BJ (cell line): ENCODE data around the gene TC2N. TPM values are rescaled to one million over a fixed set of nuclear protein-coding genes. Genes with fewer than 3 reads are reported as not detected.
"Not testable (repeated sequence)": the region's sequence is repeated elsewhere in the genome, so short reads cannot be mapped to it uniquely, and the experiment has no call there.

ENCODE experiments used
- CTCF ChIA-PET: fragments of 350-600 bp; formaldehyde crosslinking; extraction: SDS; loops from one replicate; lab custom pipeline; 2021; ENCODE audit warnings: antibody characterized with exemption, inconsistent platforms; lab: Yijun Ruan, JAX
- POLR2A ChIA-PET: fragments of 300-600 bp; sonication (Branson Sonifier 250); formaldehyde crosslinking; extraction: SDS; loops from one replicate; lab custom pipeline; 2021; ENCODE audit warnings: antibody characterized with exemption; lab: Charles Lee
- DNase-seq: peaks from one replicate; pipeline ENCODE4 v3.0.0-alpha.2; 2011; ENCODE audit warnings: low read depth
- H3K27me3 ChIP-seq: 2 replicates; pipeline ENCODE4 v1.6.0; 2011; ENCODE audit warnings: low read length; ENCODE audit not compliant: control insufficient read depth, insufficient read depth
- H3K36me3 ChIP-seq: 2 replicates; pipeline ENCODE4 v1.5.1; 2011; ENCODE audit warnings: low read length; ENCODE audit not compliant: control insufficient read depth, insufficient read depth
- H3K4me3 ChIP-seq: 2 replicates; pipeline ENCODE4 v1.5.1; 2011; ENCODE audit warnings: low read depth, mild to moderate bottlenecking, control low read depth, low read length
- polyA plus RNA-seq: library from polyadenylated mRNA; depleted of rRNA; stranded (reverse); fragments of >200 nt; gene quantifications from 2 replicates; pipeline ENCODE4 v1.2.3, GENCODE V29; 2011
- TF ChIP-seq, protein P1 (sequence below): IDR thresholded peaks from 2 replicates; pipeline ENCODE4 v1.5.1; 2011; ENCODE audit warnings: low read depth, mild to moderate bottlenecking, control low read depth, inconsistent platforms, low read length, moderate library complexity; ENCODE audit not compliant: insufficient read depth

The TC2N gene
- polyA plus RNA-seq, 1 experiment, result 0.05 TPM

DNA sequence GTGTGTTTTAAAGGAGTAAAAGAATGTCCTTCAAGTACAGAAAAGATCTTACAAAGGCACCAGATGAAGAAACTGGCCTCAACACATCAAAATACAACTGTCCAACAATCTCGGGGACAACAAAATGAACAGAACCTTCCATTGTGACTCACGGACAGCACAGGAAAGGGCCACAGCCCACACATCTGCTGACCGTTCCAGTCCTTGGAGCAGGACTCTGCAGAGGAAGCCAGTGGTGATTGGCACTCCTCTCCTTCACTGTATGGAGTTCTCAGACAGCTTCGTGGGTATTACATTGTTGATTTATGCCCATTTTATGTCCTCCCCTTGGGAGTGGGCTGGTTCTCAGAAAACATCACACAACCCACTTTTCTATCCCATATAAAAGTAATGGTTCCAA, 32.5 kb upstream of the TC2N start:
- H3K4me3 ChIP-seq, result no peak overlapping the region
- TF ChIP-seq, protein P1, sequence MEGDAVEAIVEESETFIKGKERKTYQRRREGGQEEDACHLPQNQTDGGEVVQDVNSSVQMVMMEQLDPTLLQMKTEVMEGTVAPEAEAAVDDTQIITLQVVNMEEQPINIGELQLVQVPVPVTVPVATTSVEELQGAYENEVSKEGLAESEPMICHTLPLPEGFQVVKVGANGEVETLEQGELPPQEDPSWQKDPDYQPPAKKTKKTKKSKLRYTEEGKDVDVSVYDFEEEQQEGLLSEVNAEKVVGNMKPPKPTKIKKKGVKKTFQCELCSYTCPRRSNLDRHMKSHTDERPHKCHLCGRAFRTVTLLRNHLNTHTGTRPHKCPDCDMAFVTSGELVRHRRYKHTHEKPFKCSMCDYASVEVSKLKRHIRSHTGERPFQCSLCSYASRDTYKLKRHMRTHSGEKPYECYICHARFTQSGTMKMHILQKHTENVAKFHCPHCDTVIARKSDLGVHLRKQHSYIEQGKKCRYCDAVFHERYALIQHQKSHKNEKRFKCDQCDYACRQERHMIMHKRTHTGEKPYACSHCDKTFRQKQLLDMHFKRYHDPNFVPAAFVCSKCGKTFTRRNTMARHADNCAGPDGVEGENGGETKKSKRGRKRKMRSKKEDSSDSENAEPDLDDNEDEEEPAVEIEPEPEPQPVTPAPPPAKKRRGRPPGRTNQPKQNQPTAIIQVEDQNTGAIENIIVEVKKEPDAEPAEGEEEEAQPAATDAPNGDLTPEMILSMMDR, result no peak
- POLR2A ChIA-PET, result no interaction called here
- no peak for DNase-seq
- no peaks in the 10 kb centered on the region for H3K36me3 ChIP-seq
- no peaks in the 10 kb centered on the region for H3K27me3 ChIP-seq
- CTCF ChIA-PET, result interaction anchor here (0.6 to 0.9 kb wide), 2 partner anchors 17 to 1489 kb away, joined by 3 read pairs; no protein-coding TSS in a partner anchor

DNA sequence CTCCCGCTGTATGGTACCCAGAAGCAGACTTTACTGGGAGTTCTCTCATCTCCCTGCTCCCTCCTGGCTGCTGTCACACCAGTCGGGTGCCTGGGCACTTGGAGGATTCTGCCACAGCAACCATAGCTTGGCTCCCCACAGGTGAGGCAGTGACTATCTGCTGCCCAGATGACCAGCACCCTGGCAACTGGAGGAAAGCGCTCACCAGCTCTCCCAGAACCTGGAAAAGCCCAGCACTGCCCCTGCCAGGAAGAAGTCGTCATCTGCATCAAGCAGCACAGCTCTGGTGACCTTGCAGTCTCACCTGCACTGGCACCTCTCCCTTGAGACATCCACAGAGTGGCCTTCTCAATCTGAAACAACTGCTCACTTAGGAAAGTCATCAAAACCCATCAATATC, 31.9 kb upstream of the TC2N start:
- DNase-seq, result no peak
- TF ChIP-seq, protein P1, result no peak
- no peak overlapping the region for H3K4me3 ChIP-seq
- CTCF ChIA-PET, result interaction anchor here (0.9 kb wide), 1 partner anchor 18 kb away, joined by 3 read pairs; no protein-coding TSS in a partner anchor
- H3K36me3 ChIP-seq, result no peaks in the 10 kb centered on the region
- POLR2A ChIA-PET, result no interaction called here
- no peaks in the 10 kb centered on the region for H3K27me3 ChIP-seq

DNA sequence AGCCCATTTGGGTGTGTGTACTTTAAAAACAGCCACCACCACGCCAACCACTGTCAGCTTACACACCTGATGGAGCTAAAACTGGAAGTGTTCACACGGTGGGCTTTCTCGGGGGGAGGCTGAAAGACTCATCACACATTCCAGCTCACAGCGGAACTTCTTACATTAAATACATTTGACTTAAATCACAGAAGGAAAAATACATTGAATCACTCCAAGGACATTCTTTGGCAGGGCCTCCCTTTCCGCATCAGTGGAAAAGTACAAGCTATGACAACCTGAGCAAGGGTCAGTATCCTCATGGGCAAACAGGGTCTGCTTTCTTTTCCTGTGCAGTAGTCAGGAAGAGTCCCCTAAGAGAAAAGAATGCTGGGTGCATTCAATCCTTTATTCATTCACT, 31.0 kb upstream of the TC2N start:
- TF ChIP-seq, protein P1, result no peak
- CTCF ChIA-PET, result no interaction called here
- no peaks in the 10 kb centered on the region for H3K27me3 ChIP-seq

DNA sequence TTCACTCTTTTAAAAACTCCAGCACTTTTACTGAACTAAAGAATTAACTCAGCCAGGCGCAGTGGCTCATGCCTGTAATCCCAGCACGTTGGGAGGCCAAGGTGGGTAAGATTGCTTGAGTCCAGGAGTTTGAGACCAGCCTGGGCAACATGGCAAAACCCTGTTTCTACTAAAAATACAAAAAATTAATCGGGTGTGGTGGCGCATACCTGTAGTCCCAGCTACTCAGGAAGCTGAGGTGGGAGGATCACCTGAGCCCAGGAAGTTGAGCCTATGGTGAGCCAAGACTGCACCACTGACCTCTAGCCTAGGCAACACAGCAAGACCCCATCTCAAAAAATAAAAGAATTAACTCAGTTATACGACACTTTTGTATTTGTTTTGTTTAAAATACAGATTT, 30.4 kb upstream of the TC2N start:
- H3K27me3 ChIP-seq, POLR2A ChIA-PET, DNase-seq, H3K4me3 ChIP-seq, H3K36me3 ChIP-seq: not testable (repeated sequence)
- CTCF ChIA-PET, result interaction anchor here (0.6 kb wide), 1 partner anchor 12 kb away, joined by 3 read pairs; no protein-coding TSS in a partner anchor

More for the DNA sequence above, 31.0 kb upstream of the TC2N start:
- peaks cover 2% of the 10 kb centered on the region; the same call in 1 of the 2 replicates for H3K36me3 ChIP-seq
- POLR2A ChIA-PET, result no interaction called here
- DNase-seq, result no peak
- no peak overlapping the region for H3K4me3 ChIP-seq

DNA sequence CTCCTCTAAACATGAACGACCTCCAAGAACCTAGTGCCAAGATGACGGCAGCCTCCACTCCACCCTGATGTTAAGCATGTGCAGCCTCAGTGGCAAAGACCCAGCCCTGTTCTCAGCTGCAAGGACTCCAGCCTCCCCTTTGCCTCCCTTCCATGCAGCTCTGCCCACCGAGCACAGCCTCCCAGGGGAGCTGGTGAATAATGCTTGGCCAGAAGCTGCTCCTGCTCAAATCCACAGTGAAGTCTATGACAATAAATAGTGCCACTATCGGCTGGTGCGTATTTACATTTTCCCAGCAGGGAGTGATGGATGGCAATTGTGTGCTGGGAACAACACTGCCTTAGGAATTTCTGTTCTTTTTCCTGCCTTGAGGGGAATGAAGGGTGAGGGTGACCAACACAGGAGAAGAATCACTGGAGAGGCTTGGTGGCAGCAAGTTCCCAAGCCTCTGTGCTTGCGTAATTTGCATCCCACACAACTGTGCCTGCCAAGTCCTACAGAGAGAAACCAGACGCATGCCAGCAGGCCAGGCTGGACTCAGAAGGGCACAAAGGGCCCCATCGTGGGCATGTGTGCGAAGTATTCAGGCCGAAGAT, 29.9 kb upstream of the TC2N start:
- Histone ChIP-seq H3K27me3 (no peaks in the 10 kb centered on the region), H3K4me3 (no peak overlapping the region), H3K36me3 (peaks cover 5% of the 10 kb centered on the region; the same call in 1 of the 2 replicates)
- ChIA-PET POLR2A (no interaction called here), CTCF (interaction anchor here (0.6 kb wide), 1 partner anchor 12 kb away, joined by 3 read pairs; no protein-coding TSS in a partner anchor)
- TF ChIP-seq, protein P1, result no peak
- peak; percentile 42 for DNase-seq
